Fibroblast of the conjunctiva (primary cell): ENCODE measurements around the gene ZNF385A.
"Not testable (repeated sequence)": the region's sequence is repeated elsewhere in the genome, so short reads cannot be mapped to it uniquely, and the experiment has no call there.

Source experiments
- DNase-seq: peaks from one replicate; pipeline ENCODE4 v3.0.0-alpha.2; 2010; ENCODE audit warnings: low read depth

ZNF385A gene

GRCh38 chr12:54355104-54355815, 29.3 kb downstream of the ZNF385A start:
- no peak for DNase-seq

DNA sequence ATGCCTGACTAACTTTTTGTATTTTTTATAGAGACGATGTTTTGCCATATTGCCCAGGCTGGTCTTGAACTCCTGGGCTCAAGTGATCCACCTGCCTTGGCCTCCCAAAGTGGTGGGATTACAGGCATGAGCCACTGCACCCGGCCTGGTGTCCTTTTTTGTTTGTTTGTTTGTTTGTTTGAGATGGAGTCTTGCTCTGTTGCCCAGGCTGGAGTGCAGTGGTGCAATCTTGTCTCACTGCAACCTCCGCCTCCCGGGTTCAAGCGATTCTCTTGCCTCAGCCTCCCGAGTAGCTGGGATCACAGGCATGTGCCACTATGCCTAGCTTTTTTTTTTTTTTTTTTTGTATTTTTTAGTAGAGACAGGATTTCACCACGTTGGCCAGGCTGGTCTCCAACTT, 30.3 kb downstream of the ZNF385A start:
- DNase-seq = not testable (repeated sequence)

DNA sequence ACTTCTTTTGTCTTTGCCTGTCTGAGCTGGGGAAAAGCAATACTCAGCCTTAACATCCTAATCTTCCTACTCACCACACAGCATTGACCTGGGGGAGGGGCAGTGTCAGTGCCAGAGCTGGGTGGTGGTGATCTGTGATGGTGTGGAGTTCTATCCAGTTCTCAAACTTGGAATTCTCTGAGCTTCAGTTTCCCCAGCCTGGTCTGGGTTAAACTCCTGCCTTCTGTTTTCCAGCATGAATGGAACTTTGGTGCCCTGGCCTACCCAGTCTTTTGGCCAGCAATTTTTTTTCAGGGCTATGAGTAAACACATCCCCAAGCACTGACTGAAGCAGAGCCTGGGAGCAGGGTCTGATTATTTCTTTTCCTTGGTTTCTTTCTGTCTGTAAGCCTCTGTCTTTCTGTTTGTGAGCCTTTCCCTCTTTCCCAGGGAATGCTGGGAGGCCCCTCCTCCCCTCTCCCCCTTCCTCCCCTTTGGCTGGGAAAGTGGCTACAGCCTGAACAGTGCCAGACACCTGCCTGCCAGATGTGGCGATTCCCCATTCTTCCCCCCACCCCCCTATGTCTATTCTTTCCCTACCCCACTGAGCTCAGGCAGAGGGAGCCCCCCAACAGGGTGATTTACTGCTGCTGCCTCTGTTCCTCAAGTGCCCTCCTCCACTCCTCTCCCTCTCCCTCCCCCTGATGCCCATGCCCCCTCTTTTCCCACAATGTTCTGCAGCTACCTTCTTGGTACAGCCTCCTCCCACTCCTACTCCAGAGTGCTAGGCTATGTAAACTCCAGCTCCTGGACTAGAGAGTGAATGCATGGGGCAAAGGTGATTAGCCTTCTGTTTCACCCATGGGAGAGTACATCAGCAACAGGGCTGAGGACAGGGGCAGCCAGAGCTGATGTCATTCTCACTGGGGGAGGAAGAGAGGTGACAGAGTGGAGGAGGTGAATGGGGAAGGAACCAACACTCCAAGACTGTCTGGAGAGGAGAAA, 31.4 kb downstream of the ZNF385A start:
- no peak for DNase-seq

- no peak for DNase-seq
Observed at GRCh38 chr12:54352022-54352531, 32.5 kb downstream of the ZNF385A start.

DNA sequence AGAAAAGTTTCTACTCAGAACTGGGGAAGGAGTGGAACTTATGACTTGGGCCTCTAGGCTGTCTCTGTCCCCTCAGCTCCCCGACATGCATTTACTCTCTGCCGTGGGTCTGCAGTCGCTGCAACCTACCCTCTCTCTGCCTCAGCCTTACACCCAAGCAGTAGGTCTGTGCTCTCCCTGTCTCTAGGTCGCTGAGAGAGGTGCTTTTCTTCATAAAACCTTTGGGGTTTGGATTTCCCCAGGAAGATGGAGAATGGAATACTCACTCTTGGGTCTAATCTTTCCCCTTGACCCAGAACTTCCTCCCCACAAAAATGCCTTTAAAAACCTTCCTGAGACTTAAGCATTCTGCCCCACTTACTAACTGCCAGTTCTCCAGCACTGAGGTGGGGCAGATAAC, 33.2 kb downstream of the ZNF385A start:
- no peak for DNase-seq

DNA sequence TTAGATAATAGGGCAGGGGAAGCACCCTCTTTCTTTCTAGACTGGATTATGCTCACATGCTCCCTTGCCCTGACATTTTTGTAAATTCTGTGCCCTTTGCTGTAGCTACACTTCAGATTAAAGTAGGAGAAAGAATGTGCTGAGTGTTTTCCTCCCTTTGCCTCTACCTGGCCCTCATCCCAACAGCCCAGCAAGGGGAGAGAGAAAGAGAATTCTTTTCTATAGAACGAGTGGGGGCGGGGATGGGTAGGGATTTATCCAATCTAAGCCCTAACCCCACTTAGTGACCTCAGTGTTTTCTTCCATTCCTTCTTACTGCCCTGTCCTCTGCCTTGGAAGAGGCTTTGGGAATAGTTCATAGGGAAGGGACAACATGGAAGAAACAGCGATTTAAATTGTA, 33.8 kb downstream of the ZNF385A start:
- DNase-seq = no peak

DNA sequence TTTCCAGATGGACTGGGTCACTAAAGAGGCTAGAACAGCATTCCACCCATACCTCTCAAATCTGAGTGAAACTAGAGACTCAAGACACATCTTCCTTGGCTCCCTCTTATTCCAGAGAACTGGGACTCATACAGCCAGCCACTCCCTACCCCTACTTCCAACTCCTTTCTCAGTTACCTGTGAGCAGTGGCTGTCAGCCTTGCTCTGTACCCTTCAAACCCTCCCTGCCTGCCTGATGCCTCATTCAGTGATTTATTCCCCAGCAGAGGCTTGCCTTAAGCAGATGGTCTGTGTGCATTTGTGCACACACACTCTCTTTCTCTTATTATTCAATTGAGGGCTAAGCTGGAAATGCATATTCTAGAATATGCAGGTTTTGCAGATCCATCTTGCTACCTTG, 34.9 kb downstream of the ZNF385A start:
- DNase-seq = no peak

GRCh38 chr12:54349036-54349435, 35.5 kb downstream of the ZNF385A start:
- DNase-seq = no peak

DNA sequence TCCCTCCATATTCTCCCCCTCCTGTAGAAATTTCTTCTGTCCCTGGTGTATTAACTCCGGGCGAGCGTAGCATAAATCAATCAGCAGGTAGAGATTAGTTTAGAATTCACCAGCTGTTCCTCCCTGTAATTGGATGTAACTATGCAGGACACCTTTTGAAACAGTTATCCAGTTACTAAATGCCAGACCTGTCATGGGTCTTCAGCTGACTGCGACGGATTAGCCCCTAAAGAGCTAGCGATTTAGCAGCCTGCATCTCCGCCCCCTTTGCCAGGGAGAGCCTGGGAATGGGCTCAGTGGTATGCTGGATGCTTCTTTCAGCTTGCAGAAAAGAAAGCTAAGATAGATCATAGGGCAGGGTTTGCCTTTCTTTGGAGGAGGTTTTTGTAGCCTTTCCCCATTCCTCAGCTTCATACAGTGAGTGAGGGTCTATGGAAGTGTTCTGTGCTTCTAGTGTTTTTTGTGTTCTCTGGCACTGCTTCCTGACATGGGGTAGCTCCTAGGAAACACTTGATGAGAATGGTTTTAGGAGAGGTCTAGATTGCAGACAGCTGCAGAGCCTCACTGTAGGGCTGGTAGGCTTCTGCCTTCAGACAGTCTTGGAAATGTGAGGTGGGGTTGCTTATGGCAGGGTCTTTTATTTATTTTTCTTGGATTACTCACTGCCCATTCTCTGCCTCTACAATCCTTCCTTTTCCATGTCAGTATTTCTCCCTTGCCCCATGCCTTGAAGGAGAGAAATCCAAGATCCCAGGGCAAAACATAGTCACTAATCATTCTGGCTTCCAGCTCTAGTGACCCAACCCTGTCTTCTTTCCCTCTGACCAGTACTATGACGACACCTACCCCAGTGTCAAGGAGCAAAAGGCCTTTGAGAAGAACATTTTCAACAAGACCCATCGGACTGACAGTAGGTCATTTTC, 42.9 kb downstream of the ZNF385A start:
- DNase-seq = no peak

GRCh38 chr12:54340846-54341245, 43.7 kb downstream of the ZNF385A start:
- DNase-seq = no peak

DNA sequence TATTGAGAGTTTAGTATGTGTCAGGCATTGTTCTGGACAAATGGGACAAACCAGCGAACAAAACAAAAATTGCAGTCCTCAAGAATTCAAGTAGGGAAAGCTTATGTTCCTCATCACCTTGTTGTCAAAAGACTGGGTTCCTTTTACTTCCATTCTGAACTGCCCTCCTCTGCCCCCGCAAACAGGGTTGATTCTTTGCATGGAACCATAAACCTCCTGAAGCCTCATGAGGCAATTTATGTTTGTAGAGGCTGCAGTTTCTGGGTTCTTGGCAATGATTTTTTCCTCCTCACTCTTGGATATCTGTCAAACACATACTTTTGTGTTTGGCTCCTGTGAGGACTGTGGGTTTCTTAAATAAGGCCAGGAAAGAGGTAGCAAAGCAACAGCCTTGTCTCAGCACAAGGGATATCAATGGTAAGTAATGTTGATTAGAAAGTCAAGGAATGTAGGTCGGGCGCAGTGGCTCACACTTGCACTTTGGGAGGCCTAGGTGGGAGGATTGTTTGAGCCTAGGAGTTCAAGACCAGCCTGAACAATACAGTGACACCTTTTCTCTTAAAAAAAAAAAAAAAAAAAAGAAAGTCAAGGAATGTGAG, 45.7 kb downstream of the ZNF385A start:
- peak; percentile 29 for DNase-seq

DNA sequence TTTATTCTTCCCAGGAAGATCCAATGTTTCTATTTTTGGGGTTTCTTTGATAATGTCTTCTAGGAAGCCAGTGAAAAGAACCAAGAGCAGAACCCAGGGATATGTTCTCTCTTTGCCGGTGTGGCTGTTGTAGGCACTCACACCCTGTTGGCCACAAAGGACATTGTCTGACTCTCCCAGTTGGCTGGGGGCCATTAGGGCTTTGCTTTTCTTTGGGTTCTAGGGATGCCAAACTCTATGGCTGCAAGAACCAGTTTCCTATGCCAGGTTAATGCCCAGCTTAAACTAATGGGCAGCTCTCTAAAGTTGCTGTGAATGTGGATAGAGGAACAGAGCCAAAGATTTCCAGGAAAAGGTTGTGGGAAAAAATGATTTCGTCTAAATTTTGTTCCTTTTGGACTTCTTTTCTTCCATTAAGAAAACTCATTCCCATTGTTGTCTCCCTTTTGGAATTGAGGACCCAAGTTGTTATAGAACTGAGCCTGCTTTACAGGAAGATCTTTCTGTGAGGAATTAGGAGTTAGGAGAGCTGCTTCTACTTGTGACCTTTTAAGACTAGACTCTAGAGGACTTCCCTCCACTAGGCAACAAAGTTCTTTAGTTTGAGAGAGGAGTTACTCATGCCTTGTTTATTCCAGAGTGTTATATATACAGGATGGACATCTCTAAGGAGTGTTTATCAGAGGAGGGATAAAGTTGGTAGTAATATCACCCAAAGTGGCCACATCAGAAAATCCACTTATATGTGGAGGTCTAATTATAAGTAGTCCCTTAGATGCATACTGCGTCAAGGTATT, 46.5 kb downstream of the ZNF385A start:
- DNase-seq = no peak

GRCh38 chr12:54337280-54337842, 47.2 kb downstream of the ZNF385A start:
- no peak for DNase-seq

- DNase-seq = no peak
Observed at GRCh38 chr12:54333420-54334034, 51.0 kb downstream of the ZNF385A start.

DNA sequence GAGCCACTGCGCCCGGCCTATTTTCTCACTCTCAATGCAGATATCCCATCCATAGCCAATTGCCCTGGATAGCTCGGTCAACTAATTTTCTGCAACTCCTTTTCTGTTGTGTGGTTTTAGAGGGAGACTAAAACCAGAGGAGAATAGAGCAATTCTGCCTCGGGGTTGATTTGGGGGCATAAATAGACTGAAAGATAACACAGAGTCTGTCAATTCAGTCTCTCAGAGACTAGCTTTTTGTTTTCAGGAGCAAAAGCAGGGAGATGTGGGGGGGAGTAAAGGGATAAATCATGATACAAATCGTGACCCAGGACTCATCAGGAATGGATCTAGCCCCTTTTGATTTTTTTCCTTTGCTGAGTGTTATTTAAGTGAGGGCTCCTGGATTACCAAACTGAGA, 53.1 kb downstream of the ZNF385A start:
- DNase-seq = no peak

GRCh38 chr12:54330442-54330841, 54.1 kb downstream of the ZNF385A start:
- no peak for DNase-seq

GRCh38 chr12:54329759-54330158, 54.8 kb downstream of the ZNF385A start:
- DNase-seq = no peak

GRCh38 chr12:54328595-54329337, 55.8 kb downstream of the ZNF385A start:
- DNase-seq = no peak
